Activated CD4-positive, alpha-beta T cell treated with anti-CD3 and anti-CD28 coated beads, Interleukin-2, amount 50 U/mL, for 48 hours (primary cell): ENCODE data around the gene GABRB3.

ENCODE experiments used
- DNase-seq, 2 experiments: peaks; one replicate each; pipeline ENCODE4 v3.0.0-alpha.2; 2020

The GABRB3 gene

GRCh38 chr15:26623071-26623470, 149.8 kb downstream of the GABRB3 start:
- DNase-seq, result no peak

GRCh38 chr15:26621816-26622215, 151.1 kb downstream of the GABRB3 start:
- DNase-seq, result no peak

- no peak for DNase-seq
These were observed 152.1 kb downstream of the GABRB3 start for GRCh38 chr15:26620528-26621458.

- DNase-seq, result no peak
These were observed 157.0 kb downstream of the GABRB3 start for GRCh38 chr15:26615927-26616302.

- no peak for DNase-seq
These were observed 157.5 kb downstream of the GABRB3 start for GRCh38 chr15:26615188-26615926.

- no peak for DNase-seq
These were observed 158.1 kb downstream of the GABRB3 start for GRCh38 chr15:26614734-26615133.

- no peak for DNase-seq
These were observed 174.2 kb downstream of the GABRB3 start for GRCh38 chr15:26598704-26599103.

- DNase-seq, result no peak
These were observed 177.3 kb downstream of the GABRB3 start for GRCh38 chr15:26595611-26596010.

- DNase-seq, result no peak
These were observed 182.2 kb downstream of the GABRB3 start for GRCh38 chr15:26590676-26591075.

GRCh38 chr15:26582840-26583239, 190.0 kb downstream of the GABRB3 start:
- no peak for DNase-seq

GRCh38 chr15:26580943-26581342, 191.9 kb downstream of the GABRB3 start:
- DNase-seq, result no peak

- no peak for DNase-seq
These were observed 200.1 kb downstream of the GABRB3 start for GRCh38 chr15:26572602-26573350.

GRCh38 chr15:26571346-26571745, 201.5 kb downstream of the GABRB3 start:
- no peak for DNase-seq

GRCh38 chr15:26565542-26565941, 207.3 kb downstream of the GABRB3 start:
- DNase-seq, result no peak

- no peak for DNase-seq
These were observed 208.5 kb downstream of the GABRB3 start for GRCh38 chr15:26564361-26564760.

- no peak for DNase-seq
These were observed 210.5 kb downstream of the GABRB3 start for GRCh38 chr15:26562336-26562735.

GRCh38 chr15:26561896-26562295, 211.0 kb downstream of the GABRB3 start:
- no peak for DNase-seq

- DNase-seq, result no peak
These were observed 211.7 kb downstream of the GABRB3 start for GRCh38 chr15:26561130-26561529.

GRCh38 chr15:26555898-26556297, 217.0 kb downstream of the GABRB3 start:
- no peak for DNase-seq

- DNase-seq, result no peak
These were observed 221.4 kb downstream of the GABRB3 start for GRCh38 chr15:26551473-26551872.

- DNase-seq, result no peak
These were observed 222.0 kb downstream of the GABRB3 start for GRCh38 chr15:26550880-26551279.

GRCh38 chr15:26537663-26538062, 235.2 kb downstream of the GABRB3 start:
- no peak for DNase-seq

- no peak for DNase-seq
These were observed 241.4 kb downstream of the GABRB3 start for GRCh38 chr15:26531489-26531888.
